Measurements from ENCODE around the gene NAALADL2. TPM values are rescaled to one million over a fixed set of nuclear protein-coding genes. Genes with fewer than 3 reads are reported as not detected.

The NAALADL2 gene
- total and polyA plus RNA-seq, 2 of the 4 experiments (the other 2 are of a cell fraction), result 3.8 to 19.2 TPM

DNA sequence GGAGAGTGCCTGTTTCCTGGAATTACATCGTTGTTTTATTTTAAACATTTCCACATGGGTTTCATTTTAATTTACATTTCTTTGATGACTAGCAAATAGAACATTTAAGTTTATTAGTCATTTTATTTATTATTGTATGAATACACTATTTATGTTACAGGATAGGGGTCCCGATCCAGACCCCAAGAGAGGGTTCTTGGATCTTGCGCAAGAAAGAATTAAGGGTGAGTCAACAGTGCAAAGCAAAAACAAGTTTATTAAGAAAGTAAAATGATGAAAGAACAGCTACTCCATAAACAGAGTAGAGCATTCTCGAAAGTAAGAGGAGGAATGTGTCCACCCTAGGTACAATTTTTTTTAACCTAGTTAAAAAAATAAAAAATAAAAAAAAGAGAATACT, 539.5 kb downstream of the NAALADL2 start:
- no peak for TF ChIP-seq NFE2L2 (IDR thresholded peaks at IDR 0.05; ENCODE audit: low read depth, low read length)
- no peak for TF ChIP-seq CHD1 (IDR thresholded peaks at IDR 0.05; ENCODE audit: low read depth, low read length)
- TF ChIP-seq FOS (IDR thresholded peaks at IDR 0.05; ENCODE audit: low read depth, low read length), result peak; percentile 74
- no peak for TF ChIP-seq RAD21 (IDR thresholded peaks at IDR 0.05; ENCODE audit: low read length)
- peak; percentile 97 for TF ChIP-seq CEBPB (IDR thresholded peaks at IDR 0.05; ENCODE audit: low read depth, low read length)
- TF ChIP-seq, protein P1, sequence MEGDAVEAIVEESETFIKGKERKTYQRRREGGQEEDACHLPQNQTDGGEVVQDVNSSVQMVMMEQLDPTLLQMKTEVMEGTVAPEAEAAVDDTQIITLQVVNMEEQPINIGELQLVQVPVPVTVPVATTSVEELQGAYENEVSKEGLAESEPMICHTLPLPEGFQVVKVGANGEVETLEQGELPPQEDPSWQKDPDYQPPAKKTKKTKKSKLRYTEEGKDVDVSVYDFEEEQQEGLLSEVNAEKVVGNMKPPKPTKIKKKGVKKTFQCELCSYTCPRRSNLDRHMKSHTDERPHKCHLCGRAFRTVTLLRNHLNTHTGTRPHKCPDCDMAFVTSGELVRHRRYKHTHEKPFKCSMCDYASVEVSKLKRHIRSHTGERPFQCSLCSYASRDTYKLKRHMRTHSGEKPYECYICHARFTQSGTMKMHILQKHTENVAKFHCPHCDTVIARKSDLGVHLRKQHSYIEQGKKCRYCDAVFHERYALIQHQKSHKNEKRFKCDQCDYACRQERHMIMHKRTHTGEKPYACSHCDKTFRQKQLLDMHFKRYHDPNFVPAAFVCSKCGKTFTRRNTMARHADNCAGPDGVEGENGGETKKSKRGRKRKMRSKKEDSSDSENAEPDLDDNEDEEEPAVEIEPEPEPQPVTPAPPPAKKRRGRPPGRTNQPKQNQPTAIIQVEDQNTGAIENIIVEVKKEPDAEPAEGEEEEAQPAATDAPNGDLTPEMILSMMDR (conservative IDR thresholded peaks at IDR 0.05; ENCODE audit: low read depth, low read length), result no peak
- no peak for TF ChIP-seq SMC3 (IDR thresholded peaks at IDR 0.05; ENCODE audit: low read depth, low read length)

More for the DNA sequence above, 539.5 kb downstream of the NAALADL2 start:
- peak; percentile 88 for DNase-seq
- H2AK5ac ChIP-seq (ENCODE audit: low read depth, low read length), result no peak overlapping the region
- no peak overlapping the region; the same call in 1 of the 2 replicates for H3K18ac ChIP-seq (ENCODE audit: low read depth, low read length)
- no TSS peak for BruUV-seq (replicated peaks)
- no peak overlapping the region for H2BK20ac ChIP-seq (ENCODE audit: low read depth, low read length)
- no peak overlapping the region for H3K27ac ChIP-seq (ENCODE audit: insufficient read depth, low read length)
- H3K23ac ChIP-seq (ENCODE audit: low read depth, low read length), result no peak overlapping the region
- H3K56ac ChIP-seq (ENCODE audit: extremely low read depth, insufficient read depth, low read length), result no peak overlapping the region; the same call in 1 of the 2 replicates
- no peaks in the 10 kb centered on the region for H3K27me3 ChIP-seq (ENCODE audit: control insufficient read depth, insufficient read depth, low read length)
- WGBS, 2 experiments (ENCODE audit: extremely low coverage in 2 of 2, insufficient read length in 1 of 2), result no CpG with 5 or more reads among the region's 4 CpGs
- H3K9me1 ChIP-seq (ENCODE audit: insufficient read depth, low read length), result no peaks in the 10 kb centered on the region; the same call in 1 of the 2 replicates
- in situ Hi-C loops (cut with MboI; ENCODE audit: low sequenced_read_pairs) (no loop called here), intact Hi-C loops (cut with micrococcal nuclease) (loop anchor here (2.0 to 10.0 kb wide), 5 partner anchors 34 to 958 kb away; no protein-coding TSS in a partner anchor), dilution Hi-C loops (cut with HindIII; ENCODE audit: low sequenced_read_pairs, unreplicated experiment) (no loop called here)
- H2AFZ ChIP-seq (replicated peaks; ENCODE audit: low read length, poor library complexity), result no peak overlapping the region
- H3K4me3 ChIP-seq (ENCODE audit: insufficient read depth, low read depth, low read length), result no peak overlapping the region
- H3K14ac ChIP-seq (replicated peaks; ENCODE audit: low read depth, low read length), result no peak overlapping the region
- H4K91ac ChIP-seq (ENCODE audit: insufficient read depth, low read depth, low read length), result no peak overlapping the region
- no peak overlapping the region for H2BK120ac ChIP-seq (ENCODE audit: low read depth, low read length)
- no peak overlapping the region; a peak in 2 of 4 replicates for H4K8ac ChIP-seq (ENCODE audit: low read depth in 2 of 2, low read length in 2 of 2)
- CTCF ChIA-PET, result interaction anchor here (0.7 kb wide), 1 partner anchor 745 kb away, joined by 3 read pairs; no protein-coding TSS in a partner anchor
- POLR2A ChIA-PET (ENCODE audit: unreplicated experiment), result interaction anchor here (0.6 kb wide), 1 partner anchor 904 kb away, joined by 8 read pairs; no protein-coding TSS in a partner anchor
- H3K9me3 ChIP-seq (ENCODE audit: control insufficient read depth, insufficient read depth, low read length), result peaks cover 3% of the 10 kb centered on the region; the same call in 1 of the 2 replicates
- H3K9ac ChIP-seq (ENCODE audit: low read depth, low read length), result no peak overlapping the region
- no peak overlapping the region for H3K4ac ChIP-seq (ENCODE audit: low read depth, low read length)
- H3K36me3 ChIP-seq (ENCODE audit: control insufficient read depth, insufficient read depth, low read length), result 0 out of 2 replicates have a peak, but pooled peaks cover 1% of the 10 kb centered on the region
- peak overlapping the region; percentile 99 for H2BK5ac ChIP-seq (ENCODE audit: low read depth, low read length, poor library complexity, severe bottlenecking)
- no peak overlapping the region; the same call in 1 of the 2 replicates for H3K4me2 ChIP-seq (ENCODE audit: low read depth, low read length)
- H3K4me1 ChIP-seq (ENCODE audit: control insufficient read depth, insufficient read depth, low read length), result peaks cover 12% of the 10 kb centered on the region
- H2AK9ac ChIP-seq (replicated peaks; ENCODE audit: low read depth, low read length, poor library complexity), result no peak overlapping the region
- ATAC-seq (ENCODE audit: low read depth), result peak; percentile 82
- H3K79me1 ChIP-seq (ENCODE audit: low read depth in 1 of 2, low read length in 2 of 2), result 0 out of 4 replicates have a peak, but pooled peaks cover 0 to 2% of the 10 kb centered on the region in 2 experiments
- no peaks in the 10 kb centered on the region for H4K20me1 ChIP-seq (ENCODE audit: insufficient read depth, low read length)
- no peak overlapping the region for H4K5ac ChIP-seq (ENCODE audit: low read depth, low read length)
- H2BK15ac ChIP-seq (ENCODE audit: low read depth, low read length), result no peak overlapping the region

Data from IMR-90 (cell line).